SKM-1 (cell line): Measurements from ENCODE around the gene ZNF550.

ENCODE experiments used
- DNase-seq: peaks from one replicate; lab custom pipeline; 2025; ENCODE audit not compliant: unreplicated experiment; lab: John Stamatoyannopoulos, UW

The ZNF550 gene

GRCh38 chr19:57559404-57560025, at the start of gene ZNF550:
Gene ZNF550, minus strand, starts transcription at chr19:57559863. Its CDS starts 181 bp downstream, at chr19:57559682.
- DNase-seq: peak; percentile 55

GRCh38 chr19:57606931-57607330, 47.3 kb upstream of the ZNF550 start:
- no peak for DNase-seq

DNA sequence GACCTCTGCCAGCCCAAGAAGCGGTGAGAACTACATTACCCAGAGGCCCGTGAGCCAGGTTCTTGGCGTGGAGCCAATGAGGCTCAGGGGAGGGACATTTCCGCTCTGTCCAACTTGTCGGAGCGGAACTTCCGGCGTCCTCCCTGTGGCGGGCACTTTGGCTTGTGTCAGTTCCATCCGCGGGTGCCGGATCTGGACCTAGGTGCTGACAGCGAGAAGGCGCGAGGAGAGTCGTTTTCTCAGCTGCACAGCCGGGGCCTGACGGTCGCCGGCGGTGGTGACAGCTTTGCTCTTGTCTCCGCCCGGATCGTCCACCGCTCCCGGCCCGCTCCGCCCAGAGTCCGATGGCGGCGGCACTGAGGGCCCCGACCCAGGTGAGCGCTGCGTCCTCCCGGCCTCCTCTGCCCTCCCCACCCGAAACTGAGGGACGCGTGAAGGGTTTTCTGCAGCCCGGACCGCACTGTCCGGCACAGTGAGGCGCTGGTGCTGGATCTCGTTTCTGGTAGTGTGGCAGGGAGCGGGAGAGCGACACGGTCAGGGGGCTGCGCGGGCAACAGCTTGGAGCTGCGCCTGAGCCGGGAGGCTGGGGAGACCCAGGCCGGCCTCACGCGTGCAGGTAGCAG, 40.2 kb upstream of the ZNF550 start, which contains the start of gene ZNF530:
Gene ZNF530 (plus strand): TSS at position 125 of the 623 bp plus-strand sequence. CDS start 4,461 bp downstream, outside the sequence.
- DNase-seq: peak; percentile 19

- no peak for DNase-seq
Observed at GRCh38 chr19:57599377-57599760, 39.7 kb upstream of the ZNF550 start.

DNA sequence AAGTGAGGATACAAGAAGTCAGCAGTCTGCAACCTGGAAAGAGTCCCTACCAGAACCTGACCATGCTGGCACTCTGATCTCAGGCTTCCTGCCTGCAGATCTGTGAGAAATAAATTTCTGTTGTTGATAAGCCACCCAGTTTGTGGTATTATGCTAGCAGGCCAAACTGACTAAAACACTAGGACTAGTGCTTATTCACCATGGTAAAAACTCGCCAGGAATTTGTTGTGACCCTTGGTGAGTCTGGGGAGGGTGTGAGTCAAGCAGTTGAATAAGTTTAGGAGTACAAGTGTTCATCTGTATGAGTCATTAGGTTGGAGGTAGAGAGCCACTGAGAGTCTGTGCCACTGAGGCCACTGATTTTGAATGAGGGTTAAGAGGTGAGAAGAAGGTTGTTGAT, 27.9 kb upstream of the ZNF550 start:
- DNase-seq: no peak

DNA sequence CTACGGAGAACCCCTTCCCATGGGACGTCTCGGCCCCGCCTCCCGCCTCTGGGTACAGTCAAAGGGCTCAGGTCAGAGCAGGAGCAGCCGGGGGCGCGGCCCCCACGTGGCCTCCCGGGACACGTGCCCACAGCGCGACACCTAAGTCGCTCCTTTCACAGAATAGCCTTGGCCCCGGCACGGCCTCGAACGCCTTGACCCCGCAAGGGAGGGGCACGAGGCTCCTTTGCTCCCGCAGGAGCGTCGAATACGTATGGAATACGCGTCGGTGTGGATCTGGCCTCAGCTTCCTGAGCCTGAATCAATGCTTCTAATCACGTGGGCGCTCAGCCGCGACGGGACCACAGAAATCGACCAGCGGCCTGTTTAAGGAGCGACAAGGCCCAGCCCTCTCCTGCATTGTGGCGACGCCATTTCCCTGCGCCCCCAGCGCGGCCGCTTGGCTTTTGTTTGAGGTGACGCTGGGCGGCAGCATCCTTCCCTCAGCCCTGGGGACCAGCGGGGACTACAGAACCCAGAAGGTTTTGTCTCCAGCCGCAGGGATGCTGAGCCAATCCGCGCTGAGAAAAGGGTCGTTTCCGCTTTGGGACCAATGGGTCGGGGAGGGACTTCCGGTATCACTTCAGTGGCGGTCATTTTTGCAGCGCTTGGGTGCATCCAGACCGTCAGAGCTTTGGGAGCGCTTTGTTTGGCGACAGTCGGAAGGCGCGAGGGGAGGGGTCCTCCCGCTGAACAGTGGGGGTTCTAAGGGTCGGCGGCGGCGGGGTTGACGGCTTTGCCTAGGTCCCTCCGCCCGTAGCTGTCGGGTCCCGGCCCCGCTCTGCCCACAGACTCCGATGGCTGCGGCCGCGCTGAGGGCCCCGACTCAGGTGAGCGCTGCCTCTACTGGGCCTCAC, 24.1 kb upstream of the ZNF550 start, which contains the start of gene ZIK1:
Gene ZIK1 (plus strand): TSS at position 625 of the 896 bp plus-strand sequence. CDS start 212 bp downstream, at position 837.
- peak; percentile 80 for DNase-seq

DNA sequence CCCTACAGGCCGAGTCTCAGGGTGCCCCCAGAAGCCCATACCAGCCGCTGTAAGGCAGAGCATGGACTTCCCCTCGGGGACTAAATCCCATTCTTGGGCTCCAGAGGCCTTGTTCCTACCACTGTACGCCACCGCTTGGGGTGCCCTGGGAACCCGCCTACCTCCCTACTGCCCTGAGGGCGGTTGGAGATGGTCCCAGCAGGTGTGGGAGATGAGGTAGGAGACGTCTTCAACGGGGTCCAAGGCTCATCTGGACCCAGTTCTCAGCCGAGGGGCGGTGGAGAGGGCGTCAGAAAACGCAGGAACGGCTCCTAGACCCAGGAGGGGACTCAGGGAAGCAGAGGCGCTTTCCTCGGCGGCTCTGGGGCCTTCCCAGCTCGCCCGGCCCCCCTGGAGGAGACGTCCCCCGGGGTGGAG, 23.4 kb upstream of the ZNF550 start:
- DNase-seq: no peak

DNA sequence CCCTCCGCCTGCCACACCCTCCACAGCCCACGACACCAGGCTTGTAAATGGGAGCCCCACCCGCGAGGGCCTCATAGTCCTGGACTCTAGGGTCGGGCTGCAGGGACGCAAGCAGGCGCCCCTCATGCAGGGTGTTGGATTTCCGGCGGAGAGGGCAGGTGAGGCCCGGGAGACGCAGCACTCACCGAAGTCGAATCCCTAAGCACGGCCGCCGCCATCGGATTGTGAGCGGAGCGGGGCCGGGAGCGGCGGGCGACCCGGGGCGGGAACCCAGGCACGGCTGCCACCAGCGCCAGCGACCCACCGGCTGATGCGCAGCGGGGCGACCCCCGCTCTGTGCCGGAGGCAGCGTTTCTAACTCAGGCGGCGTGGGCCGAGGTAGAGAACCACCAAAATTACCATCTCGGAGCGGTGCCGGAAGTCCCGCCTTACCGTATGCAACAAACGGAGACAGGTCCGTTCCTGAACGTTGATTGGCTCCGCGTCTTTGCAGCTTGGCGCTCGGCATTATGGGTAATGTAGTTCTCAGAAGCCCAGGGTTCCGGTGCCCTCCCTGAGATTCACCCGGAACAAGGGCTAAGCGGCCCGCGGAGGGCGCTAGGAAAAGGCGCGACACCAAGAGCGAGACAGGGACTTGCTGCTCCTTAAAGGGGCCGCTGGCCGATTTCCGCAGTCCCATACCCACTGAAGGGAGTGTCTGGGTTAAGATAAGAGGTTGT, 19.0 kb upstream of the ZNF550 start, which contains the start of gene ZNF416:
Gene ZNF416 (minus strand): TSS at position 425 of the 719 bp plus-strand sequence. CDS start 207 bp downstream, at position 218.
- peak; percentile 80 for DNase-seq

GRCh38 chr19:57576661-57577060, 17.0 kb upstream of the ZNF550 start:
- DNase-seq: no peak

- DNase-seq: no peak
Observed at GRCh38 chr19:57572415-57572947, 12.8 kb upstream of the ZNF550 start.

DNA sequence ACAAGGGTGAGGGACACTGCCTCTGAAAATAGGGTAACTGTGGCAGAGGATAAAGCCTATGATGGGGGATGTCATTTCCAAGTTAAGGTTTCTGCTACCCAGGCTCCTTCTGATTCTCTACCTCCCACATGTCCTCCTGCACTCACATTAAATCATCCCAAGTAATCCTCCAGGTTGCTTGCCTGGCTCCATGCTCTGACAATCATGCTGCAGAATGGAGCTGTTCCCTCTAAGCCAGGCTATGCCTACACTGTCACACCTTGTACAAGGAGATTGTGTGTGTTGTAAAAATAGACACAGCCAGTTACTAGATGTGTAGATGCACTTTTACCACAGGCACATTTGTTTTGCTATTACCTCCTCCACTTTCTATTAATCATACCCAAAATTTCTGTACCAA, 11.0 kb upstream of the ZNF550 start:
- DNase-seq: no peak

DNA sequence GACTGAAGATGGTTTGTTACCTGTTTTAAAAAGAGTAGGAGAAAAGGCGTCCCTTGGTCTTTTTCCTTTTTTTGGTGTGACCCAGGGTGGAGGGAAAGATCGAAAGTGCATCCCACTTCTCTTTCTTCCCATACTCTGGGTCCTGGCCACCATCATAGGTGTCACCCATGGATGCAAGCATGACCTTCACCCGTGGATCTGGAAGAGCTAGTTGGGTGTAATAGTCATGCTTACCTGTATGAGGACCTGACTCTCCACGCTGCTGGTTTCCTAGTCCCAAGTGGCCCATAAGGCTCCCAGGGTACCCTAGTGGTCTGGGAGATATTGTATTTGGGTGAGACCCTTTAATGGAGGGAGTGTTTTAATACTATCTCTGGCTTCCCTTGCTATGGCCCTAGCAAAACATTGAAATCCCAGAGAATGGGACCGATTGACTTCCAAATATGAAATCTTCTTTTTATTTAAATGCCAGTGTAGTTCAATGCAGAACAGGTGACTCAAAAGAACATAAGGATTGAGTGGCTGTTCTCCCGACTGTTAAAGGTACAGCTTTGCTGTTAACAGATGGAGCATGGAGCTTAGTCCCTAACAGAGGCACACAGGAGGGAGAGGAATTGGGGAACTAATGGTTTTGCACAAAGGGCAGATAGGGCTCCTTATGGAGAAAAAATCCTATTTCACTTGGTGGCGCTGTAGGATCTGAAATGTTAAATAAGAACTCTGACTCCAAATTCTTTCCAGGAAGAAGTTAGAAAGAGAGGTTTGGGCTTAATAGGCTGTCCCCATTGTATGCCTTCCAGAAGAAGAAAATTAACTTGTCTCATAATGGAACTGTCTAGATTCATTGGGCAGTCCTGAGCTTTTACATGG, 7.0 kb upstream of the ZNF550 start:
- no peak for DNase-seq

DNA sequence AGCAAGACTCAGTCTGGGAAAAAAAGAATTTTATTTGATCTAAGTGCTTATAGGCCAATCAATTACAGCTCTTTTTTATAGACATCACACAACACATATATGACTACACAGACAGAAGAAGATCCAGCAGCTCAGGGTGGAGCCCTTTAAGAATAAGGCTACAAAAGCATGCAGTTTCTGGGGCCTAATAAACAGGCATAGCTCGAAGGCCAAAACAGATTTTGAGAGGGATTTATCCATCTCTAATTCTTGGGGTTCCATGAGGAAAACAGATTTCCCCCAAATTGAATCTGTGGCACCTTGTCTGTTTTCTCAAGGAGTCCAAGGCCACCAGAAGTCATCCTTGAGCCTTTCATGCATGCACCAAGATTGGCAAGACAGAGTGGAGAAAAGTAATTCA, 3.9 kb upstream of the ZNF550 start:
- DNase-seq: no peak

DNA sequence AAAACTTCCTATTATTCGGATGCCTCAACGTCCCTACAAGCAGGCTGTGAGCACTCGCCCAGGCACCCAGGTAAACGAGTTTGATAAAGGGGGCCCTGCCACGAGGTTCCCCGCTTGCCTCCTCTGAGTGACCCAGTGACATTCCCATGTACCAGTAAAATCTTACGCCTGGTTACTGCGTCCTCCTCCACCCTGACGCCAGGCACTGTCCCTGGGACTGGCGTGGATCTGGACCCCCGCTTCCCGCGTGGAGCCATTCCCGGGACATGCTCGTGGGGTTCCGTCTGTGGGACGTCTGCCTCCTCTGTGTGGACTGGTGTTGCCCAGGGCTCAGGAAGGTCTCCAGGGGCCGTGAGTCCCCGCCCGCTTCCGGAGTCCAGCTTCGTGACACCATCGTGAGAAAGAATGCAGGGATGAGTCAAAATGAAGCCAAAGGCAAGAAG, 407 bp upstream of the ZNF550 start:
- DNase-seq: no peak

DNA sequence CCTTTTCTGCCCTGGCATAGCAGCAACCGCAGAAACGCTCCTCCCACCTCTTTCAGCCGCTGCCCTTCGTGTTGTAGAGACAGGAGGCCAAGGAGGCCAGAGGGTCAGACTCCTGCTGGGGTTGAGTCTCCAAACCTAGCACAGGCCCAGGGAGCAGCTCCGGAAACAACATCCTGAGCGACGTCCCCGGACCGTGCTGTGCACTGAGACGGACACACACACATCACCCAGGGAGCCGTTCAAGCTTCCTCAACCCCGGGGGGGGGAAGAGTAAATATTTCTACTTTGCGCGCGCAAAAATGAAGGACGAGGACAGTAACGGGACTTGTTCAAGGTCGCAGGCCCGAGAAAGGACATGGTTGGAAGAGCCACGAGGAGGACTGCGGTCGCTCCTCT, 657 bp downstream of the ZNF550 start:
- DNase-seq: no peak

GRCh38 chr19:57558525-57558924, 1.1 kb downstream of the ZNF550 start:
- DNase-seq: no peak

- no peak for DNase-seq
Observed at GRCh38 chr19:57557659-57558058, 2.0 kb downstream of the ZNF550 start.

- DNase-seq: no peak
Observed at GRCh38 chr19:57552432-57552831, 7.2 kb downstream of the ZNF550 start.

GRCh38 chr19:57546513-57546912, 13.2 kb downstream of the ZNF550 start:
- DNase-seq: no peak
